ENCODE measurements around the gene ENTPD1. TPM values are rescaled to one million over a fixed set of nuclear protein-coding genes. Genes with fewer than 3 reads are reported as not detected.

The ENTPD1 gene
- polyA plus RNA-seq, 3 donors, result 22.2 to 27.0 (median 23.5) TPM

DNA sequence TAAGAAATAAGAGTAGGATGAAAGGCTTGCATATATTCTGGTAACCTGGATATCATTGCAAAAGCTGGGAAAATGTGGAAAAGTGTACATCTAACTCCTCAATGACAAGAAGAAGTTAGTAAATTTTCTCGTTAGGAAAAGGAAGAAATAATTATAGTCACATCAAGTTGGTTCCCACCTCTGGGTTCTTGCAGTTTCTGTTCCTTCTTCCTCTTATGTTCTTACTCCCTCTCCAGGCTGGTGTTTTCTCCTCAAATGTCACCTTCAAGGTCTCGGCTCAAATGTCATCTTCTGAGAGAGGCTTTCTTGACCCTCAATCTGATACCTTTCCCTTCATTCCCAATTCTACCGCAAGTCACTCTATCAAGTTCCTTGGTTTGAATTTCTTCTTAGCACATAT lies 64.4 kb downstream of the ENTPD1 start:
- no peak for DNase-seq (ENCODE audit: low read depth in 3 of 3, low spot score in 2 of 3)

DNA sequence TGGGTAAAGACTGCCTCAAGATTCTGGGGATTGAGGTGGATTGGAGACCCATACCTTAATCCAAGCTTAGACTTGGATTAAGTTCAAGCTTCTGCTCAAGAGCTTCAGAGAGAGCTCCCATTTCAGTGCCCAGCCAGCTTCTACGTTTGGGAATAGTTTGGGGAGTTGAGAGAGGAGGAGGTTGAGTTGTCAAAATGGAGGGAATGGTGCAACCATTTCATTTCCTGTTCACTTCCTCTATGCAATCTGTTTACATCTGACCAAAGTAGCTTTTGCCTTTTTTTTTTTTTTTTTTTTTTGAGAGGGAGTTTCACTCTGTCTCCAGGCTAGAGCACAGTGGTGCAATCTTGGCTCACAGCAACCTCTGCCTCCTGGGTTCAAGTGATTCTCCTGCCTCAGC lies 65.8 kb downstream of the ENTPD1 start:
- no peak for DNase-seq (ENCODE audit: low read depth in 3 of 3, low spot score in 2 of 3)

DNA sequence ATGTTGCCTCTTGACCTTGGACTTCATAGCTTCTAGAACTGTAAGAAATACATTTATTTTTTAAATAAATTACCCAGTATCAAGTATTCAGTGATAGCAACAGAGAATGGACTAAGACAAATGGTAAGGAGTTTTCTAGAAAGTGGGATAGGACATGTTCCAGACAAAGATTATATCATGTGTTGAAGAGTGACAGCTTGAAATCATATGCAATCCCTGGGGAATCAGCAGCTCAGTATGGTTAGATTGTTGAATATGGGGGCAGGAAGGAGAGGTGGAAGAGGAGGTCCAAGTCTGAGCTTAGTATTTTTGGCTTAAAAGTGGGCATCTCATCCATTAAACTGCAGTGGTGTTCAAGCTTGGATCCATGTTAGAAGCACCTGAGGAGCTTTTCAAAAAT lies 74.1 kb downstream of the ENTPD1 start:
- no peak for DNase-seq (ENCODE audit: low read depth in 3 of 3, low spot score in 2 of 3)

DNA sequence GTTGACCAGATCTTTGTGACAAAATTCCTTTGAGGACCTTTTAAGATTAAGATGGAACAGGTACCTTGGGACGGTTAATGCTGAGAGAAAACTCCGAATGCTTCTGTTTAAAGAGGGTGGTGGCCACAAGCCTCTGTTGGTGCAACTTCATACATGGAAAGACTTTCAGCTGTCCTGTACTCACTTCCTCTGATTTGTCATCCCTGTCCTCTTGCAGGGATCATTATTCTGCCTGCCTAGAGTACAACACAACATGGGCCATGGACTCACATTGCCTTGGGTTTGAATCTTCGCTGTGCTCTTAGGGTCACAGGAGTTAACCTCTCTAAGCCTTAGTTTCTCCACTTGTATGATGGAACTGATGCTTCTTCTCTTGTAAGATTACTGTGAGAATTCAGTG lies 75.1 kb downstream of the ENTPD1 start:
- DNase-seq (ENCODE audit: low read depth in 3 of 3, low spot score in 2 of 3), result no peak

DNA sequence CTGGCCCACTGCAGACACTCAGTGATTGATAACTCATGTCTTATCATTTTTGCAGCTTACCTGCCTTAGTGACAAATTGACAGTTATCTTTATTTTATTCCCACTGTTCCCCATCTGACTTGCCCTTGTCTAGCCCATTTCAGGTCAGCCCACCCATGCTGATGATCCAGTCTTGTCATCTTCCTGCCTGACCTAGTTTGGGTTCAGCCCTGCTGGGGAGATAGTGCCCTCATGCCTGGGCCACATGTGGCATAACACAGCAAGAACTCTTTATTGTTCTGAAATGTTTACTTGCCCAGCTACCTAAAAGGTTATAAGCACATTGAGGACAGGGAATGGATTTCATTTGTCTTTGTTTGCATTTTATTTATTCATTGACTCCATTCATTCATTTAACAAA lies 75.6 kb downstream of the ENTPD1 start:
- DNase-seq (ENCODE audit: low read depth in 3 of 3, low spot score in 2 of 3), result no peak

DNA sequence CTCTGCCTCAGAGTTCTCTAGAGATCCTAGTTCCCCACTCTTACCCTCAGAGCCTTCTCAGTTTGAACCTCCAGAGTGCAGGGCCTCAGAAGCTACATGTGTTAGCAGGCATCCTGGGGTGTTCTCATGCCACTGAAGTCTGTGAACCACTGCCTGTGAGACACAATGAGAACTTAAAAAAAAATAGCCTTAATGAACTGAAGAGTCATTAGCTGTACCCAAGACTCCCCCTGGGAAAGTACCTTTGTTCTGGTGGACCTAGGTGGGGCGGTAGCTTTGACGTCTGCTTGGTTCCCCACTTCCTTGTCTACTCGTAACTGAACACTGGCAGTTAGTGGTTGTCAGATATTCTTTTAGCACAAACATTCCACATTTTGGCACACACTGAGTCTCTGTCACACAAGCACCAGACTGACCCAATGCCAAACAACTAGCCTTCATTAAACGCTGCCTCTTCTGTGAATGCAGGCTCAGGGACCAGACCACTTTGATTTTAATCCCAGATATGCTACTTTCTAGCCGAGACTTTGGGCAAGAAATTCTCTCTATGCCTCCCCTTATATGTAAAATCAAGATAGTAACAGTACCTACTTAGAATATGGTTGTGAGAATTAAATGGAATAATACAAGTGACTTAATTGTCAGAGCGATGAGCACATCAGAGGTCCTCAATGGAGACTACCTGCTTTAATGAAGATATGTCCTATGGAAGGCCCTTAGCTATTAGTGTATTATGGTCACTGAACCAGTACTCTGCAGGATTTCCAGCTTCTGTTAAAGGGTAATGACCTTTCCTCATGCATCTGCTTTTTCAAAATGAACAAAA lies 76.5 kb downstream of the ENTPD1 start:
- DNase-seq (ENCODE audit: low read depth in 3 of 3, low spot score in 2 of 3), result no peak

DNA sequence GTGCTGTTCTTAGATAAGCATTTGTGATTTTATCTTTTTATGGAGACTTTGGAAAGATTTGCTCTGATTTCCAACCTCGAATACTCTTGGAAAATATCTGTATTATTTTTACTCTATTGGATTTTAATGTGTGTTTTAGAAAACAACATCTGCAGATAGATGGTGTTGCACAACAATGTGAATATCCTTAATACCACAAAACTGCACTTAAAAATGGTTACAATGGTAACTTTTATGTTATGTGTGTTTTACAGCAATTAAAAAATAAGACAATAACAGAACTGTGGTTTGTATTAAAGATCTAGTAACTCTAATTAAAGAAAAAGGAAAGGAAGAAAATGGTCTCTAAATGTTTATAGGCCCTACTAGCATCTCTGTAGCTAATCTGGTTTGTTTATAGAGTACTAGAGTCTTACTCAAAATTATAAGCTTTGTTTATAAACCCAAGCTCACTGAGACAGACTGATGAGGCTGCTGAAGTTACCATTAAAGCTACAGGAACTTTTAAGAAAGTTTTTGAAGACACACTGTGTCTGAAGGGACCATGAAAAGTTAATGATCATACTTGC lies 77.2 kb downstream of the ENTPD1 start:
- no peak for DNase-seq (ENCODE audit: low read depth in 3 of 3, low spot score in 2 of 3)

DNA sequence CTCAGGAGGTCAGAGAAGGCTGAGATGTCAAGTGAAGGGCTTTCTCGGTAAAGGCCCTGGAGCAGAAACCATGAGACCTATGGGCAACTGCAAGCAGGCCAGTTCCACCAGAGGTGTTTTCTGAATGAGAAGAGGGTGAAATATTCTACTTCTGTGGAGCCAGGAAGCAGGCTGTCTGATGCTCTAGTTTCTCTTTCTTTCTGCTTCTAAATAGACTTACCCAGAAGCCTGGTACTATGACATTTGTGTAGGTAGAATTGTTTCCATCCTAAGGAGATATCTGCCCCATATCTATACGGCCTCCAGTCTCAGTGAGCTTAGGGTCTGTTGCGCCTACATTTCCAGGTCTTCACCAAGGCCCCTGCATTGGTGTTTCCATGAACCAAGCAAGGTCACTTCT lies 78.4 kb downstream of the ENTPD1 start:
- DNase-seq (ENCODE audit: low read depth in 3 of 3, low spot score in 2 of 3), result no peak

DNA sequence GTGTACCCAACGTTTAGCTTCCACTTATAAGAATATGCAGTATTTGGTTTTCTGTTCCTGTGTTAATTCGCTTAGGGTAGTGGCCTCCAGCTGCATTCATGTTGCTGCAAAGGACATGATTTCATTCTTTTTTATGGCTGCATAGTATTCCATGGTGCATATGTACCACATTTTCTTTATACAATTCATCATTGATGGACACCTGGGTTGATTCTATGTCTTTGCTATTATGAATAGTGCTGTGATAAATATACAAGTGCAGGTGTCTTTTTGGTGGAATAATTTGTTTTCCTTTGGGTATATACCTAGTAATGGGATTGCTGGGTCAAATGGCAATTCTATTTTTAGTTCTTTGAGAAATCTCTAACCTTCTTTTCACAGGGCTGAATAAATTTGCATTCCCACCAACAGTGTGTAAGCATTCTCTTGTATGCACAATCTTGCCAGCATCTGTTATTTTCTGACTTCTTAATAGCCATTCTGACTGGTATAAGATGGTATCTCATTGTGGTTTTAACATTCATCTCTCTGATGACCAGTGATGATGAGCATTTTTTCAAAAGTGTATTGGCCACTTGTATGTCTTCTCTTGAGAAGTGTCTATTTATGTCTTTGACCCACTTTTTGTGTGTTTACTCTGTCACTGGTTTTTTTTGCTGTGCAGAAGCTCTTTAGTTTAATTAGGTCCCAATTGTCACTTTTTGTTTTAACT lies 79.3 kb downstream of the ENTPD1 start:
- no peak for DNase-seq (ENCODE audit: low read depth in 3 of 3, low spot score in 2 of 3)

DNA sequence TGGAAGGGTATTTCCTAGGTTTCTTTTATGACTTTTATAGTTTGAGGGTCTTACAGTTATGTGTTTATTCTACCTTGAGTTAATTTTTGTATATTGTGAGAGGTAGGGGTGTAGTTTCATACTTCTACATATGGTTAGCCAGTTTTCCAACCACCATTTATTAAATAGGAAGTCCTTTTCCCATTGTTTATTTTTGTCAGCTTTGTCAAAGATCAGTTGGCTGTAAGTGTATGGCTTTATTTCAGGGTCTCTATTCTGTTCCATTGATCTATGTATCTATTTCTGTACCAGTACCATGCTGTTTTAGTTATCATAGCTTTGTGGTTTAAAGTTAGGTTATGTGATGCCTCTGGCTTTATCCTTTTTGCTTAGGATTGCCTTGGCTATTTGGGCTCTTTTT lies 79.9 kb downstream of the ENTPD1 start:
- DNase-seq (ENCODE audit: low read depth in 3 of 3, low spot score in 2 of 3), result no peak

DNA sequence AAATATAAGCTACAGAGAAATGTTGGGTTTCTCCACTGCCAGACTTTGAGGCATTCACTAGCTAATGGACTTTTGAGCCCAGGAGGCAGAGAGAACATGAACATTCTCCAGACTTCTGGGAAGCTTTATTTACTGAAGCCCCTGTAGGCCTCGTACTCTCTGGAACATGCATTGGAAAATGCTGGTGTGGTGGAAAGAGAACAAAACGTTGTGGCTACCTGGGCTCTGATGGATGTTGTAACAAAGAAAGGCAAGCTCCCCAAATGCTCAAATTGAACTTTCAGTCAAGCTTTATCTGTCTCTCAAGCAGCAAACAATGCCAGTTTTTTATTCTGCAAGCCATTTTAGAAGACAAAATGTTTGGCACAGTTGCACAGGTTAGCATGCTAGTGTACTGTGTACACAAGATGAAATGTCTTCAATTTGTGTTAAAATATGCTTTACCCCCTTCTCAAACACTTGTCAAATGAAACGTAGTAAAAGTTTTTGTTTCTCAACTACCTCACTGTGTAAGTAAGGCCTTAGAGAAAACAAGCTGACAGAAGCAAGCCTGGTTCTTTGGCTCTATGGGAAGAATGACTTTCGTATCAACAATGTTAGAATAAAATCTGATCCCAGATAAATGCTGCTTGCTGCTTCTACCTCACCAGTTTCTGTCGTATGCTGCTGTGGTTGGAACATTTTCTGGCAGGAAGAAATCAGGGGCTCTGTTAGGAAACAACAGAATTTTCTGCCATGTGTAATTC lies 80.8 kb downstream of the ENTPD1 start:
- no peak for DNase-seq (ENCODE audit: low read depth in 3 of 3, low spot score in 2 of 3)

DNA sequence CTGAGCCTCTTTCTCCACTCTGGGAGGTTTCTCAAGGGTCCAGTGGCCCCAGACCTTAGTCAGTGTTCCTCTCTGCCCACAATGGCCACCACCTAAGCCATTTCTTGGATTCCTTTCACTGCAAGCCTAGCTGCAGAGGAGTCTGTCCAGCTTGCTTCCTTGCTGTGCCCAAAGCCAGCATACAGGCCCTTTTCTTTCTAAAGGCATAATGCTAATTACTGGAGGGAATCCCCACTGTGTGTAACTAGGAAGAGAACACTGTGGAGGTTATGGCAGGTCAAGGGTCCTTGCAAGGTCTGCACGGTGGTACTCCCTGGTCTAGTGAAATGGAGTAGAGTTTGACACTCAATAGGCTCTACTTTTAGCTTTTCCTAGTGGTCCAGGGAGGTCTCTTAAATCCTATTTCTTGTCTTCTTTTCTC lies 81.4 kb downstream of the ENTPD1 start:
- no peak for DNase-seq (ENCODE audit: low read depth in 3 of 3, low spot score in 2 of 3)

DNA sequence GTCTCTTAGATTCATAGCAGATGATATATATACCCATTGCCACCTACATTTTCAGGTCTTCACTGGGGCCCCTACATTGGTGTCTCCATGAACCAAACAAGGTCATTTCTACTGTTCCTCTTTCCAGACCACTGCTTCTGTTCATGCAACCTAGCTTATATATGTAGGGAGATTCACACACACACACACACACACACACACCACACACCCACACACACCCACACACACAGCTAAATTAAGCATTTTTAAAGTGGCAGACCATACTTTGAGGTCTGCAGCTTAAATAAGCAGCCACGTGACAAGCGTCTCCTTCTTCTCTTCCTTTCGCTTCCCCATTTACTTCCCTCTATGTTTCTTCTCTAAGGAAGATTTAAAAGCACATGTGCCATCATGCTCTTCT lies 81.8 kb downstream of the ENTPD1 start:
- no peak for DNase-seq (ENCODE audit: low read depth in 3 of 3, low spot score in 2 of 3)

DNA sequence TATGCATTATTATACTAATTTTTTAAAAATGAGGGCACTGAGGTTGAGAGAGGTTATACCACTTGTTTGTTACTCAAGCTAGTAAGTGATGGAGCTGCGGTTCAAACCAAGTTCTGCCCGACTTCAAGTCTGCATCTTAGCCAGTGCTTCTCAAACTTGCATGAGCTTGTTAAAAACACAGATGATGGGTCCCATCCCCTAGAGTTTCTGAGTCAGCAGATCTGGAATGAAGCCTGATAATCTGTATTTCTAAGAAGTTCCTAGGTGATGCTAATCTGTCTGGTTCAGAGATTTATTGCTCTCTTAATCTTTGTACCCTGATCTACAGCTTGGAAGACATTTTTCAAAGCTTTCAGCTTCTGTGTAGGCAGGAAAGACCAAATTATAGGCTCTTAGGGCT lies 84.2 kb downstream of the ENTPD1 start:
- DNase-seq (ENCODE audit: low read depth in 3 of 3, low spot score in 2 of 3), result peak in 2 of 3 donors; percentile 5 to 14

DNA sequence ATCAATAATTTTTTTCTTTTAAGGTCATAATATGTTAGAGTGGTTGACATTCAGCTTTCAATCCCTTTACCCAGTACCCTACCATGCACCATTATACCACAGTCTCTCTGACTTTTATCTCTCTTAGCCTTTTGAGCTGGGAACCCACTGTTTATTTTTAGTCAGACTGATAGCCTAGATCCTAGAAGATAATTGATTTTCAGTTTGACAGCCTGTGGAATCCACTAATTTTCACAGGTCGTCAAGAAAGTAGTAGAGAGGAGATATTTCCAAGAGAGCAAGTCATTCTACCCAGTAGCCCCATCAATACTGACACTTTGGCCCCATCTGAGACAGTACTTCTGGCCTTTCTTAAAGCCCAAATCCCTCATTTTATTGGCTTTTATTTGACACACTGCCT lies 84.7 kb downstream of the ENTPD1 start:
- DNase-seq (ENCODE audit: low read depth in 3 of 3, low spot score in 2 of 3), result no peak

DNA sequence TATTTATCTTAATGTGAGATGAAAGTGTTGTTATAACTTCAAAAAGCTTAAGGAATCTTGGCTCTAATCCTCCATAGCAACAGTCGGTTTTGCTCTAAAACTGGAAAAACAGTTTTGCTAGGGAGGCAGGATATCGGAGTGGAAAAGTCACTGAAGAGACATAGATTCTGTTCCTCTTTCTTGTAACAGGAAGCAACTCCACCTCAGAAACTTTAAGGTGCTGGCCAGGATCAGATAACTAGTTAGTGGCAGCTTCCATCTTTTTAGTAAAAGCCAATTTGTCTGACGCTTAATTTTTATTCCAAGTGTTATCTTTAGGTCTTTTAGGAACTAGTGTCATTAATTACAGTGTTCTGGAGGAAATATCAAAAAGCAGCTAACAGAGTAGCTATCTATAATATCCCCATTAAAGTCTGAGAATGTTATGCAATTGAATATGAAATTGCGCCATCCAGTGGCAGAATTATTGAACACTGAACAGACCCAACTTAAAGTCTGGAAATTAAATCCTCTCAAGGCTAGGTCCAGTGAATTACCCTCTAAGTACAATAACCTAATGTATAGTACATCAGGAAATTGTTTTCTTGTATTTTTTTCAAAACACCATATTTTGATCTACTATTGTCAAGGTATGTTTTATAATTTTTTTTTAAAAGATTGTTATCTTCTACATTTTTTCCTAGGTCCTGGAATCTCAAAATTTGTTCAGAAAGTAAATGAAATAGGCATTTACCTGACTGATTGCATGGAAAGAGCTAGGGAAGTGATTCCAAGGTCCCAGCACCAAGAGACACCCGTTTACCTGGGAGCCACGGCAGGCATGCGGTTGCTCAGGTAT lies 85.9 kb downstream of the ENTPD1 start:
- DNase-seq (ENCODE audit: low read depth in 3 of 3, low spot score in 2 of 3), result peak in 2 of 3 donors; percentile 54 to 57

DNA sequence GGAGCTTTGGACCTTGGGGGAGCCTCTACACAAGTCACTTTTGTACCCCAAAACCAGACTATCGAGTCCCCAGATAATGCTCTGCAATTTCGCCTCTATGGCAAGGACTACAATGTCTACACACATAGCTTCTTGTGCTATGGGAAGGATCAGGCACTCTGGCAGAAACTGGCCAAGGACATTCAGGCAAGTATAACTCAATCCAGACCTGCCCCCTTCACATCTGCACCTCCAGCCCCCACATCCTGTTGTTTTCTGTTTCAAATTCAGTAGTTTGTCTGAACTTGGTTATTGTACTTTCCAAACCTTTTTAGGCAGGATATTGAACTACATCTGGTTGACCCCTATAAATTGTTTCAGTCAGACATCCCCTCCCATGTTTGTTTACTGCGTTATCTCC lies 89.4 kb downstream of the ENTPD1 start:
- DNase-seq (ENCODE audit: low read depth in 3 of 3, low spot score in 2 of 3), result no peak

DNA sequence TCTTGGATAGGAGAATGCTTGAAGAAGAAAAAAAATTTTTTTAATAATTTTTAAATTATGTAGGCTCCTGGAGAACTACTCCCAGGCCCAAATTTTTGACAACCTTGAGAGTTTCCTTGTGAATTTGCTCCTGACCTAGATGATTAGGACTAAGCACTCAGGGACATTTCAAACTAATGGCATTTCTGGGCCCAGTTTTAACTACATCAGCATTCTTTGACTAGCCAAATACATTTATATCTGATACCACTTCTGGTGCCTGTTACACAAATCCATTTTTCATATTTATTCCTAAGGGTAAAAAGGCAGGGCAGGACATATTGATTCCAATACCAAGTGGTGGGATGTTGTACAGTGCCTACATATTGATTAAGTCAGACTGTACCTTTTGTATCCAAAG lies 91.0 kb downstream of the ENTPD1 start:
- no peak for DNase-seq (ENCODE audit: low read depth in 3 of 3, low spot score in 2 of 3)

DNA sequence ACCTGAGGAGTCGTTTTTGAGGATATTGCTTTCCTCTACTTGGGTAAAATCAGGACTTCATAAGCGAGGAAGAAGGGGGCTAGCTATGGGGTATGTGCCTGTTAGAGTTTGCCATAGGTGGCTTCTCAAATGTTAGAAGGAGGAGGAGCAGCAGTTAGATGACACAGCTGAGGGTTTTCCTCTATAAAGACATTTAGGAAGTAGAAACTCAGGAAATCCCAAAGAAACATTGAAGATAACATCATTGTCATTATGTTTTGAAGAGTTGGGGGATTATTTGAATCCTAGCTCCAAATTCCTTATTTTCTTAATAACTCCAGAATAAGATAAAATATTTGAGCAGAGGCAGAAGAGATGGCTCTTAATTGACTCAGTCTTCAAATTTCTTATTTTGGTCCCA lies 92.9 kb downstream of the ENTPD1 start:
- no peak for DNase-seq (ENCODE audit: low read depth in 3 of 3, low spot score in 2 of 3)

DNA sequence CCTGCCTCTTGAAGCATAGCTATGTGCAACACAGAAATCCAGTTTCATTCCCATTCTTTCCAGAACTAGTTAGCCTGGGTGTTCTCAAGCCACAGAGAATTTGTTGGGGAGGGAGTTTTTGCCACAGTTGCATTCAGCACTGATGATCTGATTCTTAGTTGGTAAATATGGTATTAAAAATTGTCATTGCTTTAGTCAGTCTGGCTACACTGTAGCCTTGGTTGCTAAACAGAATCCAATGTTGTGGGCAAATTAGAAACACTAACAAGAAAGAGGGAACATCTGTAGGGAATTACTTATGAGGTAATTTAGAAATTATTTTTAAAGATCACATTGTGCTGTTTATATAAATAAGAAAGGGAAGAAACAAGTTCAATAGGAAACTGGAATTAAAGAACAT lies 94.8 kb downstream of the ENTPD1 start:
- DNase-seq (ENCODE audit: low read depth in 3 of 3, low spot score in 2 of 3), result no peak
